Measurements from ENCODE around the gene FAM3C.

The FAM3C gene

DNA sequence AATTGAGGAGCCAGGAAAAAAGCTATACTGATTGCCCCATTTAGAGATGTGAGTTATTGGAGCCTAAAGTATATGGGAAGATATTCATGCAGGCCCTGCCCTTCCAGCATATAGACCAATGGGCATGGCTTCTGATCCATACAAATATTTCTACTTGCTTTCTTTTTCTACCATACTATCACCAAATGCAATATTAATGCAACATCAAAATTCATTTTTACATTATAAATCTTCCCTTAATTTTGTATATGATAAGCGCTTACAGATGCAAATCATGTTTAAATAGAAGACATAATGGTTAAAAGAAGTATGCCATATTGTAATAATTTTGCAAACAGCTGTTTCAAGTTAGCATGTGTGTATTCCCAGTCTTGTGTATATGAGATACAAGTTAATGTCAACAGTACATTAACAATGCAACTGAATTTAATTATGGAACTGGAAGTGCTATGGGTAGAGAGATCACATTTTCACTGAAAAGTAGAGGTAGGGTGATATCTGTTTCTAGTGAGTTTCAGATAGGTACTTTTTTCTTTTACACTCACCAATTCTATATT lies 91.9 kb downstream of the FAM3C start:
- H3K4me3 ChIP-seq (ENCODE audit: low read length): no peak overlapping the region
- H3K9me3 ChIP-seq (ENCODE audit: control insufficient read depth, low read depth, low read length): no peaks in the 10 kb centered on the region
- no peak overlapping the region for H3K27ac ChIP-seq (ENCODE audit: low read length)
- no peaks in the 10 kb centered on the region for H3K27me3 ChIP-seq (ENCODE audit: control insufficient read depth, insufficient read depth, low read length)
- no peaks in the 10 kb centered on the region for H3K36me3 ChIP-seq (ENCODE audit: control insufficient read depth, low read depth, low read length)
- no peak overlapping the region for H3K9ac ChIP-seq (ENCODE audit: low read length)
- H3K4me1 ChIP-seq (ENCODE audit: control insufficient read depth, low read depth, low read length): no peaks in the 10 kb centered on the region

DNA sequence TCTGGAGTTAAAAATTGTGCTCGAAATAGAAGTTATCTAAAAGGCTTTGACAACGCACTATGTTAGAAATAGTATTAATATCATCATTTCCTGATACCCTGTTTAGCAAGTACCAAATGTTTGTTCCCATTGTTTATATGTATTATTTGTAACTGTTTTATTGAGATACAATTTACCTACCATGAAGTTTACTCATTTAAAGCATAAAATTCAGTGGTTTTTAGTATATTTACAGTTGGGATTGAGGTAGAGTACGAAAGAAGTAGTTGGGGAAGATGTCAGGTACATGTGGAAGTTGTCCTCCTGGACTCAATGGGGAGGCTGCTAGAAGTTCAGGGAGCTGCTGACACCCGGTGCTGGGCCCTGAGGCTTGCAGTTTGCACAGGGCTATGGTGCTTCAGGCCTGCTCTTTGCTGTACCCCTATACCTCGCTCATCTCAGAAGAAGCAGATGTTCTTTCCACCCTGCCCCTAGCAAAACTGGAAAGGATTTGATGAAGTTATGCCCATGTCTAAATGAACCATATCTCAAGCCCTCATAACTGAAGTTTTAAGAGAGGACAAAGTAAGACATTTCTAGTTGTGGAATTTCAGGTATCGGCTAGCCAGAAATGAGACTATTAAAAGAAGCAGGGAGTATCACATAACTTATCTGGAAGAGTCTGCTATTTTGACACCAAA lies 92.5 kb downstream of the FAM3C start:
- Histone ChIP-seq H3K27me3 (ENCODE audit: control insufficient read depth, insufficient read depth, low read length) (no peaks in the 10 kb centered on the region), H3K9me3 (ENCODE audit: control insufficient read depth, low read depth, low read length) (no peaks in the 10 kb centered on the region), H3K4me1 (ENCODE audit: control insufficient read depth, low read depth, low read length) (no peaks in the 10 kb centered on the region), H3K27ac (ENCODE audit: low read length) (no peak overlapping the region), H3K36me3 (ENCODE audit: control insufficient read depth, low read depth, low read length) (no peaks in the 10 kb centered on the region), H3K9ac (ENCODE audit: low read length) (no peak overlapping the region), H3K4me3 (ENCODE audit: low read length) (no peak overlapping the region)

DNA sequence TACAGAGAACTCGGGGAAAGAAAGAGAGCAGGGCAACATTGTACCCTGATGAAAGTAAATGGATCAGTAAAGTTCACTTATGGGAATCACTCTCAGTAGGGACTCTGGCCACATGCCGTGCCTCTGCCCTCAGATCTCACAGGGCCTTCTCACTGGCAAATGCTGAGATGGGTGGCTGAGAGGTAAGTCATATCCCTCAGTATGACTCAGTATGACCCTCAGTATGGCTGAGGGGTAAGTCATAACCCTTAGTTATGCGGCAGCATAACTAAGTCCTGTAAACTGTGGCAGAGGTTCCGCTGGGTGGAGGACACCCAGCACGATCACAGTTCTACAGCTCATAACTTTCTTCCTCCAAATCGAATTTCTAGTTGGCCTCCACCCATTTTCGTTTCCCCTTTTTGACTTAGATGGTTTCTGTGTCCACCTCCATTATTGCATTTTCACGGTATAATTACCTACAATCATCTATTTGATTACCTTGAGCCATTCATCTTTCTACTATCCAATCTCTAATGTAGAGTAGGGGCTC lies 93.8 kb downstream of the FAM3C start:
- H3K36me3 ChIP-seq (ENCODE audit: control insufficient read depth, low read depth, low read length): no peaks in the 10 kb centered on the region
- H3K9me3 ChIP-seq (ENCODE audit: control insufficient read depth, low read depth, low read length): no peaks in the 10 kb centered on the region
- H3K27ac ChIP-seq (ENCODE audit: low read length): no peak overlapping the region
- H3K4me3 ChIP-seq (ENCODE audit: low read length): no peak overlapping the region
- no peak overlapping the region for H3K9ac ChIP-seq (ENCODE audit: low read length)
- H3K27me3 ChIP-seq (ENCODE audit: control insufficient read depth, insufficient read depth, low read length): no peaks in the 10 kb centered on the region
- no peaks in the 10 kb centered on the region for H3K4me1 ChIP-seq (ENCODE audit: control insufficient read depth, low read depth, low read length)

DNA sequence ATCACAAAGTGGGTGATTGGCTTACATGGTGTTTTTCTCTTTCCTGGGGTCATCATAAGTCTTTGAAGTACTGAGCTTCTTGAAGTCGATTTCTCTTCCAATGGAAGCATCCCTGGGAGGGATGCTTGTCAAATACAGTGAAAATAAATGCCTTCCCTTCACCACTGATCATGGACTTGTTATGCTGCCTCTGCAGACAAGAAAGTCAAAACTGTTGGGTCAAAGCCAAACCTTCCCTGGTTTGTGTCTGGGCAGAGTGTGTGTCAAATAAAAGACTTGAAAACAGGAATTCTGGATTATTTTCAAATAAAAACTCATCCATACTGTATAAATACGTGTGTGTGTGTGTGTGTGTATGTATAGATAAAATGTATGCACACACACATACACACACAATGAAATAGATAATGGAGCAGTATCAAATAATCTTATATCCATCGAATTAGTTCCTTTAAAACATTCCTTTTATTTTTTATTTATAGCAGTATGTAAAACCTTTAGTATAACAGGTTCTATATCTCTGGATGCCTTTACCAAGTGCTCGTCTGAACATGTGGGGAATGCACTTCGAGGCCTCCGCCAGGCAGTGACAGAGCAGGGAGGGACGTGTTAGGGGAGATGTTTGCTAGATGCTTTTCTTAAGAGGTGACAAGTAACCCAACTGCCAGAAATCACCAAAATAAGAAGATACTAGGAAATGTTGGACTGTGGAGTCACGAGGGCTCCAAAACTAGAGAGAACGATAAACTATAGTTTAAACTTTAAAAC lies 94.5 kb downstream of the FAM3C start:
- Histone ChIP-seq H3K9ac (ENCODE audit: low read length) (no peak overlapping the region), H3K4me1 (ENCODE audit: control insufficient read depth, low read depth, low read length) (no peaks in the 10 kb centered on the region), H3K27ac (ENCODE audit: low read length) (no peak overlapping the region)

DNA sequence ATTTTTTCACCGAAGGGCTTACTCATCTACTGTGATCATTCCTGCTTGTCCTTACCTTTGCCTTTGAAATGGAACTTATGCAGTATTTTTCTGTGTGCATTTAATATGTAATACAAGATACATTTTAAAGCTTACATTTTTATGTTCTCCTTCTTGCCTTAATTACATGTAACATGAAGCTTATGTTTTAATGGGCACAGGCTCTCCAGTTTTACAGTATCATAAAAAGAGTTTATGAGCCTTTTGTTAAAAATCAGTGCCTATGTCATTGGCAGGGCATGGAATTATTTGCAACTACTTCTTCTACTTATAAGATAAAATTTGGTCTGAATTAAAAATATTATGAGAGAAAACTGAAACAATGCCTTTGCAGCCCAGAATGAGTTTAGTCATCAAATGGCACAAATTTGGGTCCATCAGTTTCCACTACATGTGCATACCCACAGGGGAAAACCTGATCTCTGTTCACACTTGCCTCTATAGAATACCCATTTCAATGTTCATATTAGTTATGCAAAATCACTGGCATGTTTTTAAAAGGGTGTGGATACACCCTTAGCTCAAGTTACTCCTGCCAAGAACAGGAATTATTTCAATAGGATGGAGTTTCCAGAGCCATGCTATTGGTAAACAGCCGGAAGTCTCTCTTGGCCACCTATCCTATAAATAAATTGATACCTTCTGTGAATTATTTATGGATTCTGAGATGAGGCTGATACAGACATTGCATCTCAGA lies 95.3 kb downstream of the FAM3C start:
- Histone ChIP-seq H3K36me3 (ENCODE audit: control insufficient read depth, low read depth, low read length) (no peaks in the 10 kb centered on the region), H3K27ac (ENCODE audit: low read length) (no peak overlapping the region), H3K4me1 (ENCODE audit: control insufficient read depth, low read depth, low read length) (no peaks in the 10 kb centered on the region), H3K9ac (ENCODE audit: low read length) (no peak overlapping the region), H3K4me3 (ENCODE audit: low read length) (no peak overlapping the region), H3K9me3 (ENCODE audit: control insufficient read depth, low read depth, low read length) (no peaks in the 10 kb centered on the region), H3K27me3 (ENCODE audit: control insufficient read depth, insufficient read depth, low read length) (no peaks in the 10 kb centered on the region)

More for the DNA sequence above, 94.5 kb downstream of the FAM3C start:
- no peaks in the 10 kb centered on the region for H3K27me3 ChIP-seq (ENCODE audit: control insufficient read depth, insufficient read depth, low read length)
- no peaks in the 10 kb centered on the region for H3K36me3 ChIP-seq (ENCODE audit: control insufficient read depth, low read depth, low read length)
- no peak overlapping the region for H3K4me3 ChIP-seq (ENCODE audit: low read length)
- no peaks in the 10 kb centered on the region for H3K9me3 ChIP-seq (ENCODE audit: control insufficient read depth, low read depth, low read length)
